Gastrocnemius medialis (tissue), 4 donors: ENCODE results near the gene TTLL9. TPM values are rescaled to one million over a fixed set of nuclear protein-coding genes. Genes with fewer than 3 reads are reported as not detected.

Source experiments
- ATAC-seq, 2 donors: fragments of 150-250 bp; one replicate each; pipeline ENCODE4 v1.9.1; 2016
- DNase-seq, 2 donors: peaks; one replicate each; pipeline ENCODE4 v3.0.0-alpha.2; 2019
- H3K27ac ChIP-seq, 4 donors: fragments of 200-600 bp; sonication (generic); 1 replicate in 1 of 4; 2 replicates in 3 of 4; pipeline ENCODE4 v1.5.1; 2016 to 2018; ENCODE audit warnings: mild to moderate bottlenecking in 2 of 4, moderate library complexity in 1 of 4
- H3K27me3 ChIP-seq, 3 donors: fragments of 200-600 bp; sonication (generic) in 2 of 3; 1 replicate in 1 of 3; 2 replicates in 2 of 3; pipeline versions ENCODE4 v1.5.1 to v1.6.0; 2016 to 2019; ENCODE audit warnings: mild to moderate bottlenecking in 1 of 3, moderate library complexity in 1 of 3
- H3K36me3 ChIP-seq, 2 donors: fragments of 200-600 bp; sonication (generic) in 1 of 2; one replicate each; pipeline ENCODE4 v1.5.1; 2017 to 2018
- H3K4me1 ChIP-seq, 2 donors: fragments of 200-600 bp; sonication (generic) in 1 of 2; one replicate each; pipeline ENCODE4 v1.5.1; 2016 to 2017; ENCODE audit warnings: mild to moderate bottlenecking in 2 of 2
- H3K4me3 ChIP-seq, 4 donors: fragments of 200-600 bp; sonication (generic) in 3 of 4; 1 replicate in 1 of 4; 2 replicates in 3 of 4; pipeline ENCODE4 v1.5.1; 2016 to 2019; ENCODE audit warnings: mild to moderate bottlenecking in 2 of 4
- H3K9me3 ChIP-seq, 3 donors: fragments of 200-600 bp; sonication (generic) in 2 of 3; 1 replicate in 1 of 3; 2 replicates in 2 of 3; pipeline ENCODE4 v1.5.1; 2016 to 2019
- CTCF ChIP-seq, 5 experiments: fragments of 450-650 bp in 3 of 5; fragments of 200-600 bp in 2 of 5; sonication (generic) in 2 of 5; IDR thresholded peaks in 4 of 5; conservative IDR thresholded peaks in 1 of 5; 1 replicate in 4 of 5; 2 replicates in 1 of 5; pipeline ENCODE4 v1.5.1; 2016 to 2019; ENCODE audit warnings: antibody characterized with exemption in 5 of 5, mild to moderate bottlenecking in 3 of 5, moderate library complexity in 3 of 5
- POLR2A ChIP-seq, 2 donors: fragments of 450-650 bp; IDR thresholded peaks; one replicate each; pipeline ENCODE4 v1.6.1; 2017; ENCODE audit warnings: antibody characterized with exemption in 2 of 2, mild to moderate bottlenecking in 2 of 2, moderate library complexity in 2 of 2
- in situ Hi-C, 4 donors: fragments of 200-750 bp; cut with MboI; loops; one replicate each; pipeline versions ENCODE4 v1.15.0 to v1.8.0; 2017; ENCODE audit warnings: low sequenced_read_pairs in 4 of 4
- intact Hi-C: fragments of 100-400 bp; cut with DNase I; formaldehyde crosslinking; loops from one replicate; pipeline ENCODE4 v1.15.1; 2023; ENCODE audit warnings: low total_unique reads
- total RNA-seq, 4 donors: library from RNA; depleted of rRNA; stranded (reverse); fragments of >200 nt; gene quantifications; one replicate each; pipeline versions ENCODE4 v1.1.0 to v1.2.3, GENCODE V29; 2016

The TTLL9 gene
- total RNA-seq, 4 donors from 2014 or later, result not detected

- Histone ChIP-seq H3K36me3 (no peaks in the 10 kb centered on the region), H3K27ac (no peak overlapping the region), H3K4me3 (no peak overlapping the region), H3K4me1 (no peaks in the 10 kb centered on the region), H3K27me3 (peaks cover 0 to 2% (median 0%) of the 10 kb centered on the region in 3 donors), H3K9me3 (no peaks in the 10 kb centered on the region)
- intact Hi-C loops (no loop called here), in situ Hi-C loops (no loop called here)
- ATAC-seq, result no peak
- no peak for DNase-seq
- no peak for TF ChIP-seq CTCF (IDR thresholded peaks at IDR 0.05 in 4 of 5, conservative IDR thresholded peaks at IDR 0.05 in 1 of 5)
- TF ChIP-seq POLR2A (IDR thresholded peaks at IDR 0.05), result no peak
Observed at GRCh38 chr20:31987744-31988143, 117.3 kb downstream of the TTLL9 start.

- no peak overlapping the region for H3K27ac ChIP-seq
- in situ Hi-C loops, result no loop called here
- ATAC-seq, result no peak
- H3K27me3 ChIP-seq, result peaks cover 0 to 2% (median 0%) of the 10 kb centered on the region in 3 donors
- TF ChIP-seq POLR2A (IDR thresholded peaks at IDR 0.05) (no peak), CTCF (IDR thresholded peaks at IDR 0.05 in 4 of 5, conservative IDR thresholded peaks at IDR 0.05 in 1 of 5) (no peak)
- no peak overlapping the region for H3K4me3 ChIP-seq
- no peaks in the 10 kb centered on the region for H3K36me3 ChIP-seq
- DNase-seq, result no peak
- H3K4me1 ChIP-seq, result no peaks in the 10 kb centered on the region
- H3K9me3 ChIP-seq, result no peaks in the 10 kb centered on the region
- intact Hi-C loops, result no loop called here
Observed at GRCh38 chr20:31988430-31989015, 118.1 kb downstream of the TTLL9 start.

GRCh38 chr20:31989030-31989645 is 118.7 kb downstream of the TTLL9 start:
- Histone ChIP-seq H3K4me1 (no peaks in the 10 kb centered on the region), H3K36me3 (no peaks in the 10 kb centered on the region), H3K27me3 (peaks cover 0 to under 1% (median 0%) of the 10 kb centered on the region in 3 donors), H3K27ac (no peak overlapping the region), H3K9me3 (no peaks in the 10 kb centered on the region), H3K4me3 (no peak overlapping the region)
- ATAC-seq (no peak), DNase-seq (no peak)
- in situ Hi-C loops (no loop called here), intact Hi-C loops (no loop called here)
- no peak for TF ChIP-seq CTCF (IDR thresholded peaks at IDR 0.05 in 4 of 5, conservative IDR thresholded peaks at IDR 0.05 in 1 of 5)
- TF ChIP-seq POLR2A (IDR thresholded peaks at IDR 0.05), result no peak

- Histone ChIP-seq H3K9me3 (no peaks in the 10 kb centered on the region), H3K4me3 (no peak overlapping the region), H3K4me1 (no peaks in the 10 kb centered on the region), H3K27me3 (peaks cover 10 to 15% (median 14%) of the 10 kb centered on the region in 3 donors), H3K27ac (no peak overlapping the region), H3K36me3 (no peaks in the 10 kb centered on the region)
- no peak for ATAC-seq
- intact Hi-C loops, result no loop called here
- no peak for DNase-seq
- TF ChIP-seq CTCF (IDR thresholded peaks at IDR 0.05 in 4 of 5, conservative IDR thresholded peaks at IDR 0.05 in 1 of 5), result no peak
- no peak for TF ChIP-seq POLR2A (IDR thresholded peaks at IDR 0.05)
- in situ Hi-C loops, result no loop called here
Observed at GRCh38 chr20:31990641-31991338, 120.4 kb downstream of the TTLL9 start.
